Activated T-helper 2 cell treated with anti-CD3 and anti-CD28 coated beads, Interferon-gamma antibody, Interleukin-2, Interleukin-4, amounts not matched to agents 10 μg/mL and 5 μg/mL and 100 μg/mL, durations not matched to agents 14 hours and 24 hours and 36 hours (primary cell): Measurements from ENCODE around the gene AP1M1. TPM values are rescaled to one million over a fixed set of nuclear protein-coding genes. Genes with fewer than 3 reads are reported as not detected.

Source experiments
- DNase-seq: peaks from one replicate; pipeline ENCODE4 v3.0.0; 2021; ENCODE audit warnings: low spot score
- H3K27ac Mint-ChIP-seq: one replicate; pipeline ENCODE4 v1.8.0; 2021; ENCODE audit warnings: mixed read lengths
- H3K27me3 Mint-ChIP-seq: one replicate; pipeline ENCODE4 v1.8.0; 2021; ENCODE audit warnings: low read depth, mixed read lengths
- H3K36me3 Mint-ChIP-seq: one replicate; pipeline ENCODE4 v1.8.0; 2021; ENCODE audit warnings: low read depth, mixed read lengths
- H3K4me1 Mint-ChIP-seq: one replicate; pipeline ENCODE4 v1.8.0; 2021; ENCODE audit warnings: low read depth, mixed read lengths
- H3K4me3 Mint-ChIP-seq: one replicate; pipeline ENCODE4 v1.8.0; 2021; ENCODE audit warnings: low read depth, mild to moderate bottlenecking, moderate library complexity, mixed read lengths
- H3K9me3 Mint-ChIP-seq: one replicate; pipeline ENCODE4 v1.8.0; 2021; ENCODE audit warnings: mixed read lengths
- intact Hi-C: fragments of 100-400 bp; cut with micrococcal nuclease; formaldehyde crosslinking; loops from one replicate; pipeline ENCODE4 v1.15.1; 2023
- total RNA-seq: library from RNA; stranded (reverse); gene quantifications from 2 replicates; pipeline ENCODE4 v1.2.3, GENCODE V29; 2022

AP1M1 gene
- total RNA-seq, 1 donor from 2014 or later, result 106 TPM

GRCh38 chr19:16232568-16232967 lies 34.9 kb downstream of the AP1M1 start:
- Mint-ChIP-seq H3K36me3 (peaks cover 70% of the 10 kb centered on the region), H3K9me3 (no peaks in the 10 kb centered on the region), H3K27me3 (no peaks in the 10 kb centered on the region), H3K4me1 (peaks cover 2% of the 10 kb centered on the region), H3K27ac (no peak overlapping the region), H3K4me3 (no peak overlapping the region)
- no peak for DNase-seq
- intact Hi-C loops, result no loop called here

GRCh38 chr19:16233081-16233776 lies 35.5 kb downstream of the AP1M1 start:
- Mint-ChIP-seq H3K4me3 (no peak overlapping the region), H3K36me3 (peaks cover 66% of the 10 kb centered on the region), H3K27me3 (no peaks in the 10 kb centered on the region), H3K9me3 (no peaks in the 10 kb centered on the region), H3K4me1 (peaks cover 5% of the 10 kb centered on the region), H3K27ac (no peak overlapping the region)
- no peak for DNase-seq
- intact Hi-C loops, result no loop called here

GRCh38 chr19:16233836-16234551 lies 36.3 kb downstream of the AP1M1 start:
- Mint-ChIP-seq H3K27me3 (no peaks in the 10 kb centered on the region), H3K4me3 (no peak overlapping the region), H3K36me3 (peaks cover 58% of the 10 kb centered on the region), H3K27ac (no peak overlapping the region), H3K9me3 (no peaks in the 10 kb centered on the region), H3K4me1 (peaks cover 8% of the 10 kb centered on the region)
- no peak for DNase-seq
- intact Hi-C loops, result no loop called here

- DNase-seq, result no peak
- Mint-ChIP-seq H3K4me3 (no peak overlapping the region), H3K36me3 (peaks cover 51% of the 10 kb centered on the region), H3K4me1 (peaks cover 8% of the 10 kb centered on the region), H3K9me3 (no peaks in the 10 kb centered on the region), H3K27ac (no peak overlapping the region), H3K27me3 (no peaks in the 10 kb centered on the region)
- intact Hi-C loops, result no loop called here
These were observed 37.1 kb downstream of the AP1M1 start for GRCh38 chr19:16234552-16235445.

- DNase-seq, result no peak
- intact Hi-C loops, result no loop called here
- H3K9me3 Mint-ChIP-seq, result no peaks in the 10 kb centered on the region
- H3K4me3 Mint-ChIP-seq, result no peak overlapping the region
- H3K27ac Mint-ChIP-seq, result no peak overlapping the region
- H3K36me3 Mint-ChIP-seq, result peaks cover 44% of the 10 kb centered on the region
- no peaks in the 10 kb centered on the region for H3K27me3 Mint-ChIP-seq
- H3K4me1 Mint-ChIP-seq, result peaks cover 8% of the 10 kb centered on the region
These were observed 38.3 kb downstream of the AP1M1 start for GRCh38 chr19:16235811-16236652.

- Mint-ChIP-seq H3K4me3 (no peak overlapping the region), H3K27ac (no peak overlapping the region), H3K9me3 (no peaks in the 10 kb centered on the region), H3K4me1 (peaks cover 14% of the 10 kb centered on the region), H3K36me3 (no peaks in the 10 kb centered on the region), H3K27me3 (peaks cover 11% of the 10 kb centered on the region)
- DNase-seq, result no peak
- intact Hi-C loops, result no loop called here
These were observed 46.4 kb downstream of the AP1M1 start for GRCh38 chr19:16244091-16244490.

GRCh38 chr19:16247353-16248182 lies 49.9 kb downstream of the AP1M1 start:
- Mint-ChIP-seq H3K36me3 (no peaks in the 10 kb centered on the region), H3K4me3 (no peak overlapping the region), H3K27ac (no peak overlapping the region), H3K9me3 (no peaks in the 10 kb centered on the region), H3K27me3 (peaks cover 12% of the 10 kb centered on the region), H3K4me1 (peaks cover 14% of the 10 kb centered on the region)
- DNase-seq, result peak; percentile 71
- intact Hi-C loops, result loop anchor here (1.0 to 5.0 kb wide), 2 partner anchors 80 to 136 kb away; no protein-coding TSS in a partner anchor

GRCh38 chr19:16248380-16249023 lies 50.8 kb downstream of the AP1M1 start:
- intact Hi-C loops, result loop anchor here (5.0 kb wide), 1 partner anchor 79 kb away; no protein-coding TSS in a partner anchor
- no peaks in the 10 kb centered on the region for H3K9me3 Mint-ChIP-seq
- H3K4me3 Mint-ChIP-seq, result no peak overlapping the region
- peaks cover 14% of the 10 kb centered on the region for H3K4me1 Mint-ChIP-seq
- H3K27ac Mint-ChIP-seq, result no peak overlapping the region
- DNase-seq, result no peak
- no peaks in the 10 kb centered on the region for H3K36me3 Mint-ChIP-seq
- peaks cover 12% of the 10 kb centered on the region for H3K27me3 Mint-ChIP-seq

- Mint-ChIP-seq H3K4me3 (no peak overlapping the region), H3K9me3 (no peaks in the 10 kb centered on the region), H3K4me1 (peaks cover 6% of the 10 kb centered on the region), H3K27me3 (peaks cover 13% of the 10 kb centered on the region), H3K36me3 (no peaks in the 10 kb centered on the region), H3K27ac (no peak overlapping the region)
- DNase-seq, result no peak
- intact Hi-C loops, result loop anchor here (5.0 kb wide), 1 partner anchor 77 kb away; no protein-coding TSS in a partner anchor
These were observed 52.2 kb downstream of the AP1M1 start for GRCh38 chr19:16249826-16250404.

GRCh38 chr19:16252459-16253205 lies 54.9 kb downstream of the AP1M1 start:
- Mint-ChIP-seq H3K27me3 (peaks cover 5% of the 10 kb centered on the region), H3K4me3 (no peak overlapping the region), H3K36me3 (no peaks in the 10 kb centered on the region), H3K27ac (no peak overlapping the region), H3K4me1 (peaks cover 1% of the 10 kb centered on the region), H3K9me3 (no peaks in the 10 kb centered on the region)
- intact Hi-C loops, result no loop called here
- no peak for DNase-seq
